ENCODE results near the gene C2CD3. TPM values are rescaled to one million over a fixed set of nuclear protein-coding genes. Genes with fewer than 3 reads are reported as not detected.

C2CD3 gene
- total and polyA plus RNA-seq, 2 of the 4 experiments (the other 2 are of a cell fraction) = 11.1 to 19.2 TPM

- H2BK15ac ChIP-seq (ENCODE audit: low read depth, low read length) = no peak overlapping the region
- H2BK5ac ChIP-seq (ENCODE audit: low read depth, low read length, poor library complexity, severe bottlenecking) = no peak overlapping the region
- H2AK5ac ChIP-seq (ENCODE audit: low read depth, low read length) = no peak overlapping the region
- H3K9ac ChIP-seq (ENCODE audit: low read depth, low read length) = no peak overlapping the region
- POLR2A ChIA-PET (ENCODE audit: unreplicated experiment) = no interaction called here
- CTCF ChIA-PET = interaction anchor here (0.6 kb wide), 1 partner anchor 65 kb away, joined by 3 read pairs; no protein-coding TSS in a partner anchor
- no peak overlapping the region for H3K23ac ChIP-seq (ENCODE audit: low read depth, low read length)
- no peak overlapping the region for H2BK120ac ChIP-seq (ENCODE audit: low read depth, low read length)
- no peak overlapping the region for H2BK20ac ChIP-seq (ENCODE audit: low read depth, low read length)
- H3K9me3 ChIP-seq (ENCODE audit: control insufficient read depth, insufficient read depth, low read length) = no peaks in the 10 kb centered on the region
- no peak overlapping the region for H2AFZ ChIP-seq (replicated peaks; ENCODE audit: low read length, poor library complexity)
- no peaks in the 10 kb centered on the region; the same call in 1 of the 2 replicates for H4K20me1 ChIP-seq (ENCODE audit: insufficient read depth, low read length)
- no peaks in the 10 kb centered on the region for H3K27me3 ChIP-seq (ENCODE audit: control insufficient read depth, insufficient read depth, low read length)
- no peak overlapping the region for H3K18ac ChIP-seq (ENCODE audit: low read depth, low read length)
- H3K36me3 ChIP-seq (ENCODE audit: control insufficient read depth, insufficient read depth, low read length) = peaks cover 3% of the 10 kb centered on the region
- 100% methylated on average over 1 of the region's 7 CpGs; no CpG with 5 or more reads in 1 of the 2 experiments for WGBS, 2 experiments (ENCODE audit: extremely low coverage in 2 of 2, insufficient read length in 1 of 2)
- H4K91ac ChIP-seq (ENCODE audit: insufficient read depth, low read depth, low read length) = no peak overlapping the region
- no peak overlapping the region for H3K4me3 ChIP-seq (ENCODE audit: insufficient read depth, low read depth, low read length)
- in situ Hi-C loops (cut with MboI; ENCODE audit: low sequenced_read_pairs) = no loop called here
- H2AK9ac ChIP-seq (replicated peaks; ENCODE audit: low read depth, low read length, poor library complexity) = no peak overlapping the region
- no peak overlapping the region for H3K4ac ChIP-seq (ENCODE audit: low read depth, low read length)
- no peak overlapping the region for H3K4me2 ChIP-seq (ENCODE audit: low read depth, low read length)
- H3K14ac ChIP-seq (replicated peaks; ENCODE audit: low read depth, low read length) = no peak overlapping the region
- intact Hi-C loops (cut with micrococcal nuclease) = no loop called here
- no peak overlapping the region for H3K27ac ChIP-seq (ENCODE audit: insufficient read depth, low read length)
- 0 out of 2 replicates have a peak, but pooled peaks cover 5% of the 10 kb centered on the region for H3K9me1 ChIP-seq (ENCODE audit: insufficient read depth, low read length)
- ATAC-seq (ENCODE audit: low read depth) = no peak
- no peak overlapping the region for H4K5ac ChIP-seq (ENCODE audit: low read depth, low read length)
- H3K56ac ChIP-seq (ENCODE audit: extremely low read depth, insufficient read depth, low read length) = no peak overlapping the region
- TF ChIP-seq MAZ (IDR thresholded peaks at IDR 0.05; ENCODE audit: borderline replicate concordance, low read depth, low read length) (no peak), RCOR1 (IDR thresholded peaks at IDR 0.05; ENCODE audit: insufficient replicate concordance, low read length) (no peak), MAFK (IDR thresholded peaks at IDR 0.05; ENCODE audit: low read depth, low read length) (no peak), CHD1 (IDR thresholded peaks at IDR 0.05; ENCODE audit: low read depth, low read length) (no peak), BHLHE40 (IDR thresholded peaks at IDR 0.05; ENCODE audit: low read depth, low read length) (no peak), RAD21 (IDR thresholded peaks at IDR 0.05; ENCODE audit: low read length) (no peak), SMC3 (IDR thresholded peaks at IDR 0.05; ENCODE audit: low read depth, low read length) (no peak), MXI1 (IDR thresholded peaks at IDR 0.05; ENCODE audit: borderline replicate concordance, low read depth, low read length) (no peak), RFX5 (IDR thresholded peaks at IDR 0.05; ENCODE audit: low read depth, low read length) (no peak), NFE2L2 (IDR thresholded peaks at IDR 0.05; ENCODE audit: low read depth, low read length) (no peak), FOS (IDR thresholded peaks at IDR 0.05; ENCODE audit: low read depth, low read length) (no peak), POLR2A (IDR thresholded peaks at IDR 0.05; ENCODE audit: low read depth, low read length) (no peak), CEBPB (IDR thresholded peaks at IDR 0.05; ENCODE audit: low read depth, low read length) (no peak)
- TF ChIP-seq, protein P1, sequence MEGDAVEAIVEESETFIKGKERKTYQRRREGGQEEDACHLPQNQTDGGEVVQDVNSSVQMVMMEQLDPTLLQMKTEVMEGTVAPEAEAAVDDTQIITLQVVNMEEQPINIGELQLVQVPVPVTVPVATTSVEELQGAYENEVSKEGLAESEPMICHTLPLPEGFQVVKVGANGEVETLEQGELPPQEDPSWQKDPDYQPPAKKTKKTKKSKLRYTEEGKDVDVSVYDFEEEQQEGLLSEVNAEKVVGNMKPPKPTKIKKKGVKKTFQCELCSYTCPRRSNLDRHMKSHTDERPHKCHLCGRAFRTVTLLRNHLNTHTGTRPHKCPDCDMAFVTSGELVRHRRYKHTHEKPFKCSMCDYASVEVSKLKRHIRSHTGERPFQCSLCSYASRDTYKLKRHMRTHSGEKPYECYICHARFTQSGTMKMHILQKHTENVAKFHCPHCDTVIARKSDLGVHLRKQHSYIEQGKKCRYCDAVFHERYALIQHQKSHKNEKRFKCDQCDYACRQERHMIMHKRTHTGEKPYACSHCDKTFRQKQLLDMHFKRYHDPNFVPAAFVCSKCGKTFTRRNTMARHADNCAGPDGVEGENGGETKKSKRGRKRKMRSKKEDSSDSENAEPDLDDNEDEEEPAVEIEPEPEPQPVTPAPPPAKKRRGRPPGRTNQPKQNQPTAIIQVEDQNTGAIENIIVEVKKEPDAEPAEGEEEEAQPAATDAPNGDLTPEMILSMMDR (conservative IDR thresholded peaks at IDR 0.05; ENCODE audit: low read depth, low read length) = no peak
- TF ChIP-seq, protein P2, sequence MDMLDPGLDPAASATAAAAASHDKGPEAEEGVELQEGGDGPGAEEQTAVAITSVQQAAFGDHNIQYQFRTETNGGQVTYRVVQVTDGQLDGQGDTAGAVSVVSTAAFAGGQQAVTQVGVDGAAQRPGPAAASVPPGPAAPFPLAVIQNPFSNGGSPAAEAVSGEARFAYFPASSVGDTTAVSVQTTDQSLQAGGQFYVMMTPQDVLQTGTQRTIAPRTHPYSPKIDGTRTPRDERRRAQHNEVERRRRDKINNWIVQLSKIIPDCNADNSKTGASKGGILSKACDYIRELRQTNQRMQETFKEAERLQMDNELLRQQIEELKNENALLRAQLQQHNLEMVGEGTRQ (IDR thresholded peaks at IDR 0.05; ENCODE audit: low read depth, low read length) = no peak
- TF ChIP-seq, protein P3, sequence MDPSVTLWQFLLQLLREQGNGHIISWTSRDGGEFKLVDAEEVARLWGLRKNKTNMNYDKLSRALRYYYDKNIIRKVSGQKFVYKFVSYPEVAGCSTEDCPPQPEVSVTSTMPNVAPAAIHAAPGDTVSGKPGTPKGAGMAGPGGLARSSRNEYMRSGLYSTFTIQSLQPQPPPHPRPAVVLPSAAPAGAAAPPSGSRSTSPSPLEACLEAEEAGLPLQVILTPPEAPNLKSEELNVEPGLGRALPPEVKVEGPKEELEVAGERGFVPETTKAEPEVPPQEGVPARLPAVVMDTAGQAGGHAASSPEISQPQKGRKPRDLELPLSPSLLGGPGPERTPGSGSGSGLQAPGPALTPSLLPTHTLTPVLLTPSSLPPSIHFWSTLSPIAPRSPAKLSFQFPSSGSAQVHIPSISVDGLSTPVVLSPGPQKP (IDR thresholded peaks at IDR 0.05; ENCODE audit: borderline replicate concordance, low read depth, low read length) = no peak
- dilution Hi-C loops (cut with HindIII; ENCODE audit: low sequenced_read_pairs, unreplicated experiment) = no loop called here
- H4K8ac ChIP-seq (ENCODE audit: low read depth in 2 of 2, low read length in 2 of 2) = no peak overlapping the region
- no peak for DNase-seq
- H3K79me1 ChIP-seq (ENCODE audit: low read depth in 1 of 2, low read length in 2 of 2) = no peaks in the 10 kb centered on the region
- no TSS peak for BruUV-seq (replicated peaks)
- no peaks in the 10 kb centered on the region; the same call in 1 of the 2 replicates for H3K4me1 ChIP-seq (ENCODE audit: control insufficient read depth, insufficient read depth, low read length)
These were observed 164.0 kb downstream of the C2CD3 start for GRCh38 chr11:74006743-74007304.
